Measurements from ENCODE around the gene VWA8. TPM values are rescaled to one million over a fixed set of nuclear protein-coding genes. Genes with fewer than 3 reads are reported as not detected.

VWA8 gene
- total and polyA plus RNA-seq, 2 of the 13 experiments (the other 11 are each of a cell fraction or from before 2014, with no cell fraction given) = 9.1 to 17.3 TPM

DNA sequence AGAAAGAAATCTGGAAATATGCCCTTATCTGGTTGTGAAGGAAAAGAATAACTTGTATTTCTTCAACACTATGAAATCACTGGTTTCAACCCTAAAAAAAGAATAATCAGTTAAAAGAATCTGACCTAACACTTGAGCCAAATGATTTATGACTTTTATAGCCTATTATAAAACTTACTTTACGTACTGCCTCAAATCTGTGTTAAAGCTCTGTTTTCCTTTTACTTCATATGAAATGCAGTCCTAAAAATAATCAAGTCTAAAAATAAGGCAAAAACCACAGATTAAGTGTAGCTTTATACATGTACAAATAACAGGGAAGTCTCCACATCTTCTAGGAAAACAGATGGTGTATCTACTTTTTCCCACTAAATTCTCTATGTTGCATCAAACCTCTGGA, 101.3 kb downstream of the VWA8 start:
- Histone ChIP-seq H3K4me3 (replicated peaks in 1 of 3; ENCODE audit: insufficient read depth in 1 of 3, low read depth in 2 of 3, low read length in 3 of 3) (no peak overlapping the region), H3K9ac (ENCODE audit: insufficient read depth, low read depth, low read length) (no peak overlapping the region), H3K79me2 (ENCODE audit: insufficient read depth, low read length) (no peaks in the 10 kb centered on the region), H3K4me1 (ENCODE audit: insufficient read depth, low read length) (no peaks in the 10 kb centered on the region), H4K20me1 (ENCODE audit: insufficient read depth, low read length) (no peaks in the 10 kb centered on the region), H3K9me3 (ENCODE audit: low read length) (no peaks in the 10 kb centered on the region), H3K36me3 (replicated peaks in 1 of 2; ENCODE audit: control insufficient read depth in 1 of 2, insufficient read depth in 2 of 2, low read length in 2 of 2) (peaks cover 1 to 12% of the 10 kb centered on the region in 2 experiments; a peak in 2 of 5 replicates), H3K27me3 (ENCODE audit: control insufficient read depth in 1 of 2, insufficient read depth in 2 of 2, low read length in 2 of 2) (no peaks in the 10 kb centered on the region), H3K27ac (ENCODE audit: extremely low read length, insufficient read depth, low read length) (no peak overlapping the region), H3K4me2 (ENCODE audit: low read depth, low read length) (no peak overlapping the region), H2AFZ (ENCODE audit: low read length) (no peak overlapping the region)
- intact Hi-C loops (cut with micrococcal nuclease; ENCODE audit: unreplicated experiment) (no loop called here), in situ Hi-C loops (cut with HindIII; ENCODE audit: extremely low pct_ligation_motif_present, low pct_unique_long_range_greater_than_20kb) (no loop called here)
- TF ChIP-seq, protein P1, sequence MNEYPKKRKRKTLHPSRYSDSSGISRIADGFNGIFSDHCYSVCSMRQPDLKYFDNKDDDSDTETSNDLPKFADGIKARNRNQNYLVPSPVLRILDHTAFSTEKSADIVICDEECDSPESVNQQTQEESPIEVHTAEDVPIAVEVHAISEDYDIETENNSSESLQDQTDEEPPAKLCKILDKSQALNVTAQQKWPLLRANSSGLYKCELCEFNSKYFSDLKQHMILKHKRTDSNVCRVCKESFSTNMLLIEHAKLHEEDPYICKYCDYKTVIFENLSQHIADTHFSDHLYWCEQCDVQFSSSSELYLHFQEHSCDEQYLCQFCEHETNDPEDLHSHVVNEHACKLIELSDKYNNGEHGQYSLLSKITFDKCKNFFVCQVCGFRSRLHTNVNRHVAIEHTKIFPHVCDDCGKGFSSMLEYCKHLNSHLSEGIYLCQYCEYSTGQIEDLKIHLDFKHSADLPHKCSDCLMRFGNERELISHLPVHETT (CRISPR knock-in tag; conservative IDR thresholded peaks at IDR 0.05) = no peak
- no peak for TF ChIP-seq ZNF138 (CRISPR knock-in tag; IDR thresholded peaks at IDR 0.05; ENCODE audit: low read depth)
- no peak for TF ChIP-seq NCOA5 (CRISPR knock-in tag; IDR thresholded peaks at IDR 0.05)
- TF ChIP-seq, protein P2, sequence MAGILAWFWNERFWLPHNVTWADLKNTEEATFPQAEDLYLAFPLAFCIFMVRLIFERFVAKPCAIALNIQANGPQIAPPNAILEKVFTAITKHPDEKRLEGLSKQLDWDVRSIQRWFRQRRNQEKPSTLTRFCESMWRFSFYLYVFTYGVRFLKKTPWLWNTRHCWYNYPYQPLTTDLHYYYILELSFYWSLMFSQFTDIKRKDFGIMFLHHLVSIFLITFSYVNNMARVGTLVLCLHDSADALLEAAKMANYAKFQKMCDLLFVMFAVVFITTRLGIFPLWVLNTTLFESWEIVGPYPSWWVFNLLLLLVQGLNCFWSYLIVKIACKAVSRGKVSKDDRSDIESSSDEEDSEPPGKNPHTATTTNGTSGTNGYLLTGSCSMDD (CRISPR knock-in tag; IDR thresholded peaks at IDR 0.05) = no peak
- no peak for TF ChIP-seq MXI1 (IDR thresholded peaks at IDR 0.05; ENCODE audit: borderline replicate concordance, low read depth, low read length)
- TF ChIP-seq, protein P3, sequence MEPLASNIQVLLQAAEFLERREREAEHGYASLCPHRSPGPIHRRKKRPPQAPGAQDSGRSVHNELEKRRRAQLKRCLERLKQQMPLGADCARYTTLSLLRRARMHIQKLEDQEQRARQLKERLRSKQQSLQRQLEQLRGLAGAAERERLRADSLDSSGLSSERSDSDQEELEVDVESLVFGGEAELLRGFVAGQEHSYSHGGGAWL (CRISPR knock-in tag; IDR thresholded peaks at IDR 0.05) = no peak
- TF ChIP-seq HOXA7 (CRISPR knock-in tag; IDR thresholded peaks at IDR 0.05) = no peak
- no peak for TF ChIP-seq RAD51 (IDR thresholded peaks at IDR 0.05; ENCODE audit: borderline replicate concordance)
- TF ChIP-seq, protein P4, sequence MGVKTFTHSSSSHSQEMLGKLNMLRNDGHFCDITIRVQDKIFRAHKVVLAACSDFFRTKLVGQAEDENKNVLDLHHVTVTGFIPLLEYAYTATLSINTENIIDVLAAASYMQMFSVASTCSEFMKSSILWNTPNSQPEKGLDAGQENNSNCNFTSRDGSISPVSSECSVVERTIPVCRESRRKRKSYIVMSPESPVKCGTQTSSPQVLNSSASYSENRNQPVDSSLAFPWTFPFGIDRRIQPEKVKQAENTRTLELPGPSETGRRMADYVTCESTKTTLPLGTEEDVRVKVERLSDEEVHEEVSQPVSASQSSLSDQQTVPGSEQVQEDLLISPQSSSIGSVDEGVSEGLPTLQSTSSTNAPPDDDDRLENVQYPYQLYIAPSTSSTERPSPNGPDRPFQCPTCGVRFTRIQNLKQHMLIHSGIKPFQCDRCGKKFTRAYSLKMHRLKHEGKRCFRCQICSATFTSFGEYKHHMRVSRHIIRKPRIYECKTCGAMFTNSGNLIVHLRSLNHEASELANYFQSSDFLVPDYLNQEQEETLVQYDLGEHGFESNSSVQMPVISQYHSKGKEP (CRISPR knock-in tag; IDR thresholded peaks at IDR 0.05) = no peak
- TF ChIP-seq ZFP36L1 (CRISPR knock-in tag; IDR thresholded peaks at IDR 0.05) = no peak
- no peak for TF ChIP-seq IRF2 (CRISPR knock-in tag; IDR thresholded peaks at IDR 0.05)
- no peak for TF ChIP-seq NR2F1 (CRISPR knock-in tag; IDR thresholded peaks at IDR 0.05)
- TF ChIP-seq ZNF674 (CRISPR knock-in tag; IDR thresholded peaks at IDR 0.05; ENCODE audit: low read depth) = no peak
- ATAC-seq (no peak), FAIRE-seq (no peak), DNase-seq (ENCODE audit: low spot score) (no peak)
- WGBS (ENCODE audit: low lambda C conversion rate) = 95% methylated on average over 1 of the region's 1 CpG
- ChIA-PET POLR2A (no interaction called here), CTCF (ENCODE audit: low intra/inter-chr PET ratio, low total read pairs) (no interaction called here)
- no TSS peak for BruUV-seq (replicated peaks)
